Pancreas (tissue), 10 donors: ENCODE data around the gene SLC30A1. TPM values are rescaled to one million over a fixed set of nuclear protein-coding genes. Genes with fewer than 3 reads are reported as not detected.
A peak's percentile ranks its signal among the peaks of the same experiment; 100 is the strongest.

Experiments
- ATAC-seq, 4 donors: fragments of 200-7000 bp; cut with Tn5 transposase; one replicate each; pipeline versions ENCODE4 v1.8.0 to v1.9.1; 2020; ENCODE audit warnings: mild to moderate bottlenecking in 4 of 4, moderate library complexity in 4 of 4
- DNase-seq, 6 donors: peaks; one replicate each; pipeline ENCODE4 v3.0.0-alpha.2; 2020
- FAIRE-seq: peaks from 2 replicates; lab custom pipeline; 2012; peaks lifted over from hg19 to GRCh38; lab: Jason Lieb, UNC
- H3K27ac ChIP-seq, 4 donors: fragments of 200-600 bp; sonication (generic); 1 replicate in 3 of 4; 2 replicates in 1 of 4; pipeline versions ENCODE4 v1.5.0 to v1.8.0; 2020
- H3K27me3 ChIP-seq, 4 donors: fragments of 200-600 bp; one replicate each; pipeline ENCODE4 v1.8.0; 2021
- H3K36me3 ChIP-seq, 3 donors: fragments of 200-600 bp; sonication (generic) in 1 of 3; one replicate each; pipeline versions ENCODE4 v1.5.0 to v1.8.0; 2020 to 2021
- H3K4me1 ChIP-seq, 3 donors: fragments of 200-600 bp; one replicate each; pipeline ENCODE4 v1.8.0; 2021
- H3K4me3 ChIP-seq, 4 donors: fragments of 200-600 bp; sonication (generic) in 2 of 4; one replicate each; pipeline versions ENCODE4 v1.5.0 to v1.8.0; 2020 to 2021
- H3K9me3 ChIP-seq, 4 donors: fragments of 200-600 bp; one replicate each; pipeline ENCODE4 v1.8.0; 2021
- WGBS, 2 donors: extraction: QIAGEN DNeasy Blood & Tissue Kit; methylation state at CpG; one replicate each; pipeline ENCODE4 v1.1.7; 2013; 5-methylcytosine and 5-hydroxymethylcytosine counted together
- intact Hi-C, 3 donors: fragments of 100-400 bp; cut with DNase I; formaldehyde crosslinking; loops; one replicate each; pipeline versions ENCODE4 v1.11.1 to v1.14.2; 2022
- polyA plus RNA-seq, 2 donors: library from polyadenylated mRNA; stranded (reverse); fragments of 200-250 nt; gene quantifications; one replicate each; pipeline ENCODE4 v1.2.3, GENCODE V29; 2013
- total RNA-seq, 6 donors: library from RNA; stranded (reverse); fragmentation: NEBNext Ultra II Directional in 4 of 6; extraction: Animal tissue kit (Norgen Biotek cat#: 25700) in 4 of 6; gene quantifications; one replicate each; pipeline versions ENCODE4 v1.2.1 to v1.2.4, GENCODE V29; 2021 to 2023
- TF ChIP-seq, protein P1 (sequence below), 4 donors: fragments of 200-600 bp; sonication (generic) in 3 of 4; IDR thresholded peaks; one replicate each; pipeline versions ENCODE4 v1.5.0 to v1.8.0; 2021; ENCODE audit warnings: antibody characterized with exemption in 4 of 4
- donor health status: healthy with polysubstance abuse.
- donor health status: DM: no; HTN: no; CAD: no; lungs with moderate emphysema.
- donor health status: DM: no; HTN: no; CAD: no.
- donor health status: control.
- donor health status: control.
- donor health status: Bipolar disorder and iron deficiency.
- donor health status: DM: yes; HTN: yes; CAD: no.
- donor health status: DM: no; HTN: no; CAD: no.
- donor health status: DM: no; HTN: no; CAD: no.
- donor health status: DM: yes; HTN: yes; CAD: no.

Gene SLC30A1
- total and polyA plus RNA-seq, 8 donors, result 1.5 to 19.5 (median 8.0) TPM

DNA sequence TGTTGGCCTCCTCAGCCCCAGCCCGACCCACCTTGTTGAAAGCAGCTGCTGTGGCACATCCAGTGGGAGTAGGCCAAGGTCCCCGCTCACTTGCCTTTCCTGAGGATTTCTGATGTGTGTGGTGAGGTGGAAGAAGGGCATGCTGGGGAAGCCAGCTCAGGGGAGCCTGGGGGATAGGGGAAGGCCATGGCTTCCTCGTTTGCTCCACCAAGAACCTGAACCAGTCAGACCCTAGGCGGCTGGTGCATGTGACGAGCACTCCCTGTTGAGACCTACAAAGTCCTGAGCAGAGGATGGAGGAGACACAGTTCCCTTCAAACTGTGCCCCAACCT is 38.0 kb upstream of the SLC30A1 start:
- DNase-seq, result no peak
- Histone ChIP-seq H3K4me3 (no peak overlapping the region), H3K27ac (no peak overlapping the region), H3K4me1 (no peaks in the 10 kb centered on the region), H3K9me3 (no peaks in the 10 kb centered on the region), H3K27me3 (no peaks in the 10 kb centered on the region), H3K36me3 (no peaks in the 10 kb centered on the region)
- intact Hi-C loops, result no loop called here
- 92 to 96% methylated on average over 5 of the region's 5 CpGs for WGBS, 2 donors
- no peak for FAIRE-seq
- ATAC-seq, result no peak
- TF ChIP-seq, protein P1, sequence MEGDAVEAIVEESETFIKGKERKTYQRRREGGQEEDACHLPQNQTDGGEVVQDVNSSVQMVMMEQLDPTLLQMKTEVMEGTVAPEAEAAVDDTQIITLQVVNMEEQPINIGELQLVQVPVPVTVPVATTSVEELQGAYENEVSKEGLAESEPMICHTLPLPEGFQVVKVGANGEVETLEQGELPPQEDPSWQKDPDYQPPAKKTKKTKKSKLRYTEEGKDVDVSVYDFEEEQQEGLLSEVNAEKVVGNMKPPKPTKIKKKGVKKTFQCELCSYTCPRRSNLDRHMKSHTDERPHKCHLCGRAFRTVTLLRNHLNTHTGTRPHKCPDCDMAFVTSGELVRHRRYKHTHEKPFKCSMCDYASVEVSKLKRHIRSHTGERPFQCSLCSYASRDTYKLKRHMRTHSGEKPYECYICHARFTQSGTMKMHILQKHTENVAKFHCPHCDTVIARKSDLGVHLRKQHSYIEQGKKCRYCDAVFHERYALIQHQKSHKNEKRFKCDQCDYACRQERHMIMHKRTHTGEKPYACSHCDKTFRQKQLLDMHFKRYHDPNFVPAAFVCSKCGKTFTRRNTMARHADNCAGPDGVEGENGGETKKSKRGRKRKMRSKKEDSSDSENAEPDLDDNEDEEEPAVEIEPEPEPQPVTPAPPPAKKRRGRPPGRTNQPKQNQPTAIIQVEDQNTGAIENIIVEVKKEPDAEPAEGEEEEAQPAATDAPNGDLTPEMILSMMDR (IDR thresholded peaks at IDR 0.05), result no peak

DNA sequence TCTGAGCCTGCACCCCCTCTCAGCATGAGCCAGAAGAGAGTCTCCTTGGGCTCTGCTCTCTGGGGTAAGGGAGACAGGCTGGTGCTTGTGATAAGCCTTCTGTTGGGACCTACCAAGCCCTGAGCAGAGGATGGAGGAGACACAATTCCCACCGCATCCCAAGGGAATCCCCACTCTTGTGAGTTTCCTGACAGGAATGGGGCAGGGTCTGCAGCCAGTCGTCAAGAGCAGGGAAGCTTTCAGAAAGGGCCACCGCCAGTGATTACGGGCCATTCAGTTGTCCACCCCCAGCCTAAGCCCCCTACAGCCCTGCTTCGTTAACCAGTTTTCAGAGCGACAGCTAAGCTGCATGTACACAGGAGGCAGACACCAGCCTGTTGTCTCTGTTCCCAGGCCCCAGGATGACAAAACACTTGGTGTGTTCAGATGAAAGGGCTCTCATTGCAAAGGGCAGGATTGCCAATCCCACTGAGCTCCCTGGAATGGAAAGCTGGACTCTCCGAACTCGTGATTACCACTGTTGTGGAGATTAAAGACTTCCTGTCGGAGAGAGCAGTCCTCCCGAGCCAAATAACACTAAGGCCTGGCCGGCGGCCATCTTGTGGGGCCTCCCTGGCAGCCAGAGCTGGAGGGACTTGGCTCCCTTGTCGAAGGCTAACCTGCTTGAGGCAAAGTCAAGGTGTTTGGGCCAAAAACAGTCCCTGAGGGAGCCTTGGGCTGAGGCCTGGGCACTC is 37.4 kb upstream of the SLC30A1 start:
- no peaks in the 10 kb centered on the region for H3K9me3 ChIP-seq
- H3K27me3 ChIP-seq, result no peaks in the 10 kb centered on the region
- TF ChIP-seq, protein P1 (IDR thresholded peaks at IDR 0.05), result no peak
- H3K27ac ChIP-seq, result no peak overlapping the region
- intact Hi-C loops, result no loop called here
- no peak overlapping the region for H3K4me3 ChIP-seq
- no peaks in the 10 kb centered on the region for H3K36me3 ChIP-seq
- 81 to 84% methylated on average over 13 of the region's 13 CpGs for WGBS, 2 donors
- peak in 2 of 6 donors; percentile 45 to 71 for DNase-seq
- H3K4me1 ChIP-seq, result no peaks in the 10 kb centered on the region
- FAIRE-seq, result no peak
- ATAC-seq, result peak in 2 of 4 donors; percentile 32 to 51

DNA sequence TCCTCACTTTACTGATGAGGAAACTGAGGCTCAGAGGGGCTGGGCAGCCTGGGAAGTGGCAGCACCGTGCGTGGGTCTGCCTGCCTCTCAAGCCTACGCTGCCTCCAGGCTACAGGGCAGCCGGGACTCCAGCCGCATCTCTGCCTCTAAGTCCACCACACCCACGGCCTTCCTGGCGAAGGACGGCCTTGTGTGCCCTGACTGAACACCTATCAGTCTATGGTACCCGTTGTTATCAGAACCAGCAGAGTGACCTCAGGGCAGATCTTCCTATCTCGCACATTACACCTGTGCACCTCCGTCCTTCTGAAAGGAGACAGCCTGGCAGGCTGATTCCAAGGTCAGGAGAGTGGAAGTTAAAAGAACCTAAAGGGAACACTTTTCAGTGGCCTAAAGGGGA is 35.7 kb upstream of the SLC30A1 start:
- Histone ChIP-seq H3K4me3 (no peak overlapping the region), H3K4me1 (no peaks in the 10 kb centered on the region), H3K27me3 (no peaks in the 10 kb centered on the region), H3K27ac (no peak overlapping the region), H3K36me3 (no peaks in the 10 kb centered on the region), H3K9me3 (no peaks in the 10 kb centered on the region)
- TF ChIP-seq, protein P1 (IDR thresholded peaks at IDR 0.05), result no peak
- intact Hi-C loops, result no loop called here
- ATAC-seq (no peak), DNase-seq (no peak), FAIRE-seq (no peak)
- WGBS, 2 donors, result 63 to 64% methylated on average over 11 of the region's 11 CpGs

DNA sequence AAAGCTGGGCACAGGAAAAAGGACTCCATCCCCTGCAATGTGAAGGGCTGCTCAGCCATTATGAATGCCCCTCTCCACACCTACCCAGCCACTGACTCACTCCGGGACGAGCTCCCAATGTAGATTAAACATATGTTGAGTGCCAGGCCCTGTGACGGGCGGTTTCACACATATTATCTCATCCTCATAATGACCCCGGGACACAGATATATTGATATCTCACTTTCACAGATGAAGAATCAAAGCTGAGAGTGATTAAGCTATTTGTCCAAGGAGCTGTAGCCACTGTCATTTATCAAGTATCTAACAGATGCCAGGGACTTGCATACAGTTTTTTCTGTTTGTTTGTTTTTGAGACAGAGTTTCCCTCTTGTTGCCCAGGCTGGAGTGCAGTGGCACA is 35.0 kb upstream of the SLC30A1 start:
- intact Hi-C loops, result no loop called here
- Histone ChIP-seq H3K4me3 (no peak overlapping the region), H3K9me3 (no peaks in the 10 kb centered on the region), H3K27me3 (no peaks in the 10 kb centered on the region), H3K36me3 (no peaks in the 10 kb centered on the region), H3K27ac (no peak overlapping the region), H3K4me1 (no peaks in the 10 kb centered on the region)
- ATAC-seq, result no peak
- TF ChIP-seq, protein P1 (IDR thresholded peaks at IDR 0.05), result no peak
- DNase-seq, result no peak
- FAIRE-seq, result no peak
- WGBS, 2 donors, result 53 to 60% methylated on average over 5 of the region's 5 CpGs
